IMR-90 (cell line): Measurements from ENCODE around the gene ARHGAP10. TPM values are rescaled to one million over a fixed set of nuclear protein-coding genes. Genes with fewer than 3 reads are reported as not detected.

ENCODE experiments used
- ATAC-seq: fragments of 200-7000 bp; cut with Tn5 transposase; 2 replicates; pipeline ENCODE4 v1.9.1; 2020; ENCODE audit warnings: low read depth, mild to moderate bottlenecking, moderate library complexity
- BruUV-seq: library from RNA; stranded (reverse); fragments of 400-500 nt; replicated peaks from 2 replicates; lab custom pipeline; 2021; lab: Mats Ljungman, UMichigan
- CTCF ChIA-PET: fragments of 300-600 bp; formaldehyde crosslinking; extraction: SDS; loops from one replicate; lab custom pipeline; 2021; ENCODE audit warnings: antibody characterized with exemption; lab: Yijun Ruan, JAX
- POLR2A ChIA-PET: fragments of 300-600 bp; sonication (Branson Sonifier 250); formaldehyde crosslinking; loops from one replicate; lab custom pipeline; 2022; ENCODE audit warnings: antibody characterized with exemption; ENCODE audit not compliant: unreplicated experiment; lab: Charles Lee
- DNase-seq: peaks from one replicate; pipeline ENCODE4 v3.0.0; 2013
- H2AFZ ChIP-seq: replicated peaks from 2 replicates; pipeline ENCODE3; 2013; ENCODE audit warnings: low read length, mild to moderate bottlenecking; ENCODE audit not compliant: poor library complexity
- H2AK5ac ChIP-seq: 2 replicates; pipeline ENCODE4 v1.6.1; 2013; ENCODE audit warnings: low read depth, low read length, inconsistent platforms
- H2AK9ac ChIP-seq: replicated peaks from 2 replicates; pipeline ENCODE3; 2013; ENCODE audit warnings: mild to moderate bottlenecking, low read depth, low read length, moderate library complexity; ENCODE audit not compliant: poor library complexity
- H2BK120ac ChIP-seq: 2 replicates; pipeline ENCODE4 v1.6.1; 2013; ENCODE audit warnings: low read depth, low read length, inconsistent platforms
- H2BK15ac ChIP-seq: 3 replicates; pipeline ENCODE4 v1.6.1; 2013; ENCODE audit warnings: low read depth, low read length, inconsistent platforms
- H2BK20ac ChIP-seq: 2 replicates; pipeline ENCODE4 v1.6.1; 2013; ENCODE audit warnings: low read depth, mild to moderate bottlenecking, inconsistent platforms, low read length, moderate library complexity
- H2BK5ac ChIP-seq: 2 replicates; pipeline ENCODE4 v1.6.1; 2013; ENCODE audit warnings: mild to moderate bottlenecking, low read depth, low read length, inconsistent platforms; ENCODE audit not compliant: poor library complexity, severe bottlenecking
- H3K14ac ChIP-seq: replicated peaks from 2 replicates; pipeline ENCODE4 v1.6.1; 2013; ENCODE audit warnings: low read depth, low read length, inconsistent platforms
- H3K18ac ChIP-seq: 2 replicates; pipeline ENCODE4 v1.6.1; 2013; ENCODE audit warnings: low read depth, low read length, control low read depth
- H3K23ac ChIP-seq: 2 replicates; pipeline ENCODE4 v1.6.1; 2013; ENCODE audit warnings: low read depth, low read length, inconsistent platforms
- H3K27ac ChIP-seq: 2 replicates; pipeline ENCODE4 v1.5.1; 2013; ENCODE audit warnings: mild to moderate bottlenecking, control low read depth, low read length; ENCODE audit not compliant: insufficient read depth
- H3K27me3 ChIP-seq: 2 replicates; pipeline ENCODE4 v1.6.1; 2013; ENCODE audit warnings: low read length; ENCODE audit not compliant: control insufficient read depth, insufficient read depth
- H3K36me3 ChIP-seq: 2 replicates; pipeline ENCODE4 v1.6.1; 2013; ENCODE audit warnings: low read length, mixed read lengths; ENCODE audit not compliant: control insufficient read depth, insufficient read depth
- H3K4ac ChIP-seq: 2 replicates; pipeline ENCODE4 v1.6.1; 2013; ENCODE audit warnings: low read depth, low read length, inconsistent platforms
- H3K4me1 ChIP-seq: 2 replicates; pipeline ENCODE4 v1.6.1; 2013; ENCODE audit warnings: low read length, mixed read lengths; ENCODE audit not compliant: control insufficient read depth, insufficient read depth
- H3K4me2 ChIP-seq: 2 replicates; pipeline ENCODE4 v1.6.1; 2013; ENCODE audit warnings: low read depth, mild to moderate bottlenecking, control low read depth, low read length, moderate library complexity
- H3K4me3 ChIP-seq: 2 replicates; pipeline ENCODE4 v1.5.1; 2013; ENCODE audit warnings: low read depth, mild to moderate bottlenecking, control low read depth, low read length, moderate library complexity; ENCODE audit not compliant: insufficient read depth
- H3K56ac ChIP-seq: 2 replicates; pipeline ENCODE4 v1.6.1; 2013; ENCODE audit warnings: low read length, inconsistent platforms; ENCODE audit not compliant: insufficient read depth; ENCODE audit errors: extremely low read depth
- H3K79me1 ChIP-seq, 2 experiments: 2 replicates each; pipeline ENCODE4 v1.6.1; 2013; ENCODE audit warnings: low read length in 2 of 2, inconsistent platforms in 1 of 2, low read depth in 1 of 2
- H3K9ac ChIP-seq: 2 replicates; pipeline ENCODE4 v1.6.1; 2013; ENCODE audit warnings: low read depth, low read length, control low read depth
- H3K9me1 ChIP-seq: 2 replicates; pipeline ENCODE4 v1.6.1; 2013; ENCODE audit warnings: low read length, inconsistent platforms; ENCODE audit not compliant: insufficient read depth
- H3K9me3 ChIP-seq: 2 replicates; pipeline ENCODE4 v1.6.1; 2013; ENCODE audit warnings: low read length; ENCODE audit not compliant: control insufficient read depth, insufficient read depth
- H4K20me1 ChIP-seq: 2 replicates; pipeline ENCODE4 v1.6.1; 2013; ENCODE audit warnings: low read length, inconsistent platforms; ENCODE audit not compliant: insufficient read depth
- H4K5ac ChIP-seq: 2 replicates; pipeline ENCODE4 v1.6.1; 2013; ENCODE audit warnings: mild to moderate bottlenecking, low read depth, low read length, control low read depth
- H4K8ac ChIP-seq, 2 experiments: 2 replicates each; pipeline ENCODE4 v1.6.1; 2013; ENCODE audit warnings: low read depth in 2 of 2, low read length in 2 of 2, control low read depth in 1 of 2, inconsistent platforms in 1 of 2
- H4K91ac ChIP-seq: 2 replicates; pipeline ENCODE4 v1.6.1; 2013; ENCODE audit warnings: low read depth, low read length, inconsistent platforms; ENCODE audit not compliant: insufficient read depth
- BHLHE40 ChIP-seq: fragments of 150-350 bp; IDR thresholded peaks from 2 replicates; pipeline ENCODE4 v1.6.1; 2016; ENCODE audit warnings: mild to moderate bottlenecking, low read depth, low read length
- CEBPB ChIP-seq: IDR thresholded peaks from 2 replicates; pipeline ENCODE4 v1.6.1; 2012; ENCODE audit warnings: low read depth, low read length, improper control_type of control experiment
- CHD1 ChIP-seq: IDR thresholded peaks from 2 replicates; pipeline ENCODE4 v1.6.1; 2012; ENCODE audit warnings: low read depth, low read length, improper control_type of control experiment
- CTCF ChIP-seq: conservative IDR thresholded peaks from 2 replicates; pipeline ENCODE4 v1.5.1; 2012; ENCODE audit warnings: mild to moderate bottlenecking, low read depth, low read length, improper control_type of control experiment
- FOS ChIP-seq: fragments of 150-350 bp; IDR thresholded peaks from 2 replicates; pipeline ENCODE4 v1.6.1; 2016; ENCODE audit warnings: low read depth, low read length
- MAFK ChIP-seq: IDR thresholded peaks from 2 replicates; pipeline ENCODE4 v1.6.1; 2012; ENCODE audit warnings: low read depth, low read length, improper control_type of control experiment
- NFE2L2 ChIP-seq: fragments of 150-350 bp; IDR thresholded peaks from 2 replicates; pipeline ENCODE4 v1.6.1; 2016; ENCODE audit warnings: low read depth, mild to moderate bottlenecking, low read length
- POLR2A ChIP-seq: IDR thresholded peaks from 2 replicates; pipeline ENCODE4 v1.6.1; 2012; ENCODE audit warnings: mild to moderate bottlenecking, low read depth, low read length
- RAD21 ChIP-seq: IDR thresholded peaks from 2 replicates; pipeline ENCODE4 v1.6.1; 2012; ENCODE audit warnings: low read length, improper control_type of control experiment
- RCOR1 ChIP-seq: IDR thresholded peaks from 2 replicates; pipeline ENCODE4 v1.6.1; 2012; ENCODE audit warnings: mild to moderate bottlenecking, low read length, improper control_type of control experiment; ENCODE audit not compliant: insufficient replicate concordance
- RFX5 ChIP-seq: IDR thresholded peaks from 2 replicates; pipeline ENCODE4 v1.8.0; 2012; ENCODE audit warnings: low read depth, mild to moderate bottlenecking, low read length, moderate library complexity
- SMC3 ChIP-seq: fragments of 150-350 bp; IDR thresholded peaks from 2 replicates; pipeline ENCODE4 v1.6.1; 2016; ENCODE audit warnings: low read depth, mild to moderate bottlenecking, antibody characterized with exemption, low read length, moderate library complexity
- WGBS, 2 experiments: methylation state at CpG; one replicate each; pipeline versions ENCODE4 v1.1.5 to v1.1.7; 2013; ENCODE audit warnings: missing lambda C conversion rate in 2 of 2; ENCODE audit not compliant: insufficient read length in 1 of 2; ENCODE audit errors: extremely low coverage in 2 of 2; 5-methylcytosine and 5-hydroxymethylcytosine counted together
- dilution Hi-C: fragments of 300-500 bp; cut with HindIII; formaldehyde crosslinking; loops from one replicate; pipeline ENCODE4 v1.14.3; 2018; ENCODE audit warnings: low sequenced_read_pairs; ENCODE audit not compliant: unreplicated experiment
- in situ Hi-C: fragments of 300-500 bp; cut with MboI; formaldehyde crosslinking; loops from 3 replicates; pipeline ENCODE4 v1.14.3; 2019; ENCODE audit warnings: low sequenced_read_pairs, inconsistent platforms, mixed read lengths
- intact Hi-C: fragments of 100-400 bp; cut with micrococcal nuclease; formaldehyde crosslinking; loops from 2 replicates; pipeline ENCODE4 v1.10.0; 2022
- polyA plus RNA-seq, 3 experiments: library from polyadenylated mRNA; depleted of rRNA; stranded (reverse); fragments of >200 nt; gene quantifications; 2 replicates each; pipeline ENCODE4 v1.2.3, GENCODE V29; 2012; ENCODE audit warnings: low replicate concordance in 1 of 3
- total RNA-seq: library from RNA; depleted of rRNA; stranded (reverse); fragments of >200 nt; gene quantifications from 2 replicates; pipeline ENCODE4 v1.2.3, GENCODE V29; 2012

Gene ARHGAP10
- total and polyA plus RNA-seq, 2 of the 4 experiments (the other 2 are of a cell fraction): 27.1 to 29.4 TPM

- TF ChIP-seq RCOR1 (no peak), FOS (no peak), CTCF (no peak), POLR2A (no peak), CHD1 (no peak), MAFK (no peak), BHLHE40 (no peak), CEBPB (no peak), RFX5 (no peak), SMC3 (no peak), RAD21 (no peak), NFE2L2 (no peak)
Observed at GRCh38 chr4:148109216-148109615, 377.3 kb downstream of the ARHGAP10 start.

More at GRCh38 chr4:148109216-148109615, 377.3 kb downstream of the ARHGAP10 start:
- Histone ChIP-seq H2BK20ac (no peak overlapping the region), H3K4me3 (no peak overlapping the region), H2AK5ac (no peak overlapping the region), H3K9ac (no peak overlapping the region), H4K5ac (no peak overlapping the region), H3K18ac (no peak overlapping the region), H2BK5ac (no peak overlapping the region), H3K56ac (no peak overlapping the region), H3K14ac (no peak overlapping the region), H2AK9ac (no peak overlapping the region), H2BK15ac (no peak overlapping the region), H3K4me1 (no peaks in the 10 kb centered on the region), H2AFZ (no peak overlapping the region), H3K4me2 (no peak overlapping the region), H3K36me3 (no peaks in the 10 kb centered on the region), H4K91ac (no peak overlapping the region), H3K23ac (no peak overlapping the region), H3K9me3 (no peaks in the 10 kb centered on the region), H3K27ac (no peak overlapping the region), H3K79me1 (no peaks in the 10 kb centered on the region), H4K20me1 (no peaks in the 10 kb centered on the region), H3K27me3 (no peaks in the 10 kb centered on the region), H4K8ac (no peak overlapping the region), H3K9me1 (no peaks in the 10 kb centered on the region), H2BK120ac (no peak overlapping the region), H3K4ac (no peak overlapping the region)
- POLR2A ChIA-PET: no interaction called here
- no TSS peak for BruUV-seq
- in situ Hi-C loops (no loop called here), intact Hi-C loops (no loop called here), dilution Hi-C loops (no loop called here)
- ATAC-seq: no peak
- no peak for DNase-seq
- CTCF ChIA-PET: no interaction called here
- no CpG with 5 or more reads among the region's 3 CpGs for WGBS, 2 experiments
